Endodermal cell (in vitro differentiated cells): ENCODE measurements around the gene SPPL2B. TPM values are rescaled to one million over a fixed set of nuclear protein-coding genes. Genes with fewer than 3 reads are reported as not detected.

Source experiments
- DNase-seq: peaks from one replicate; pipeline ENCODE4 v3.0.0-alpha.2; 2017
- H3K27ac ChIP-seq: 2 replicates; pipeline ENCODE4 v1.5.1; 2013; ENCODE audit warnings: mild to moderate bottlenecking, low read depth, low read length, moderate library complexity
- H3K27me3 ChIP-seq: 2 replicates; pipeline ENCODE4 v1.6.1; 2013; ENCODE audit warnings: mild to moderate bottlenecking, low read length, moderate library complexity; ENCODE audit not compliant: insufficient read depth, control insufficient read depth, poor library complexity, severe bottlenecking
- H3K36me3 ChIP-seq: 2 replicates; pipeline ENCODE4 v1.7.0; 2013; ENCODE audit warnings: mild to moderate bottlenecking, low read length, moderate library complexity; ENCODE audit not compliant: control insufficient read depth, insufficient read depth
- H3K4me1 ChIP-seq: one replicate; pipeline ENCODE4 v1.7.0; 2013; ENCODE audit warnings: low read length; ENCODE audit not compliant: control insufficient read depth, insufficient read depth
- H3K4me3 ChIP-seq: 2 replicates; pipeline ENCODE4 v1.5.1; 2013; ENCODE audit warnings: mild to moderate bottlenecking, low read length, moderate library complexity
- H3K9ac ChIP-seq: 2 replicates; pipeline ENCODE4 v1.6.1; 2013; ENCODE audit warnings: mild to moderate bottlenecking, low read length, moderate library complexity; ENCODE audit not compliant: poor library complexity, severe bottlenecking; ENCODE audit errors: extremely low read depth
- H3K9me3 ChIP-seq: 2 replicates; pipeline ENCODE4 v1.6.1; 2013; ENCODE audit warnings: mild to moderate bottlenecking, low read length, moderate library complexity; ENCODE audit not compliant: control insufficient read depth
- H3K27ac Mint-ChIP-seq: 2 replicates; pipeline ENCODE4 v1.8.0; 2020; ENCODE audit warnings: mixed read lengths
- H3K27me3 Mint-ChIP-seq: 2 replicates; pipeline ENCODE4 v1.8.0; 2021; ENCODE audit warnings: mild to moderate bottlenecking, mixed read lengths; ENCODE audit not compliant: insufficient read depth
- H3K36me3 Mint-ChIP-seq: 2 replicates; pipeline ENCODE4 v1.8.0; 2020; ENCODE audit warnings: low read depth, mixed read lengths
- H3K4me1 Mint-ChIP-seq: 2 replicates; pipeline ENCODE4 v1.8.0; 2020; ENCODE audit warnings: mixed read lengths
- H3K4me3 Mint-ChIP-seq: 2 replicates; pipeline ENCODE4 v1.8.0; 2020; ENCODE audit warnings: mild to moderate bottlenecking, moderate library complexity, mixed read lengths
- H3K9me3 Mint-ChIP-seq: 2 replicates; pipeline ENCODE4 v1.8.0; 2020; ENCODE audit warnings: mild to moderate bottlenecking, mixed read lengths
- CTCF ChIP-seq: fragments of 200-600 bp; sonication (generic); conservative IDR thresholded peaks from 2 replicates; pipeline ENCODE4 v1.5.0; 2021; ENCODE audit warnings: antibody characterized with exemption, mild to moderate bottlenecking
- WGBS, 2 experiments: methylation state at CpG; one replicate each; pipeline versions ENCODE4 v1.1.5 to v1.1.7; 2013; ENCODE audit warnings: missing lambda C conversion rate in 2 of 2, mixed read lengths in 1 of 2; ENCODE audit not compliant: insufficient coverage in 1 of 2, insufficient read length in 1 of 2; 5-methylcytosine and 5-hydroxymethylcytosine counted together
- total RNA-seq, 2 donors: library from RNA; stranded (reverse); fragmentation: NEBNext Ultra II Directional in 1 of 2; extraction: Animal tissue kit (Norgen Biotek cat#: 25700) in 1 of 2; gene quantifications; 2 replicates in 1 of 2; 3 replicates in 1 of 2; pipeline ENCODE4 v1.2.1, GENCODE V29; 2021

The SPPL2B gene
- total RNA-seq, 2 donors from 2014 or later, result 115 to 118 TPM

- Histone ChIP-seq H3K9me3 (no peaks in the 10 kb centered on the region), H3K36me3 (no peaks in the 10 kb centered on the region), H3K4me1 (no peaks in the 10 kb centered on the region), H3K4me3 (no peak overlapping the region), H3K27me3 (peaks cover 21% of the 10 kb centered on the region), H3K9ac (no peak overlapping the region), H3K27ac (no peak overlapping the region)
- Mint-ChIP-seq H3K4me3 (no peak overlapping the region), H3K27ac (no peak overlapping the region), H3K9me3 (peaks cover 2% of the 10 kb centered on the region), H3K36me3 (peaks cover 1% of the 10 kb centered on the region), H3K27me3 (peaks cover 54% of the 10 kb centered on the region), H3K4me1 (peaks cover 2% of the 10 kb centered on the region)
- no peak for TF ChIP-seq CTCF
- WGBS, 2 experiments, result 88 to 89% methylated on average over 9 to 17 of the region's 19 CpGs
- DNase-seq, result no peak
Observed at GRCh38 chr19:2305452-2306280, 22.8 kb upstream of the SPPL2B start.

DNA sequence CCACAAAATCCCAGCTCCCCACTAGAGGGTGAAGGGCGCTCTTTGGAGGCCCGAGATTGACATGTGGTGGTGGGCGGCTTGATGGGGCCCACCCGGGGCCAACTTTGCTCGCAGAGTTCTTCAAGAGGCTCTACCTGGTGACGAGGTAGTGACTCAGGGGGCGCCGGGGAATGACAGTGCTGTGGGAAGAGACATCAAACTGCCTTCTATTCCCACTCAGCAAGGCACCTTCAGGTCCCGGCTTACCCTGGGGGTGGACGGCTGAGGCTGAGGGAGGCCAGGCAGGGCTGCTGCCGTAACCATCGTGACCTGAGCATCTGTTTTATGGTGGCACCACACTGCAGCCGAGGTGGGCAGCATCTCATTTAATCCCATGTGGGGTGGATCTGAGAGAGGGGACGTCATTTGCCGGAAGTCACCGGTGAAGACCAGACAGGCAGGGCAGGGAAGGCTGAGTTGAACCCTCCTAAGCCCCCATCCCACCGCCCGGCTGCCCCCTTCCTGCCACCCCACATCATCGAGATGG is 22.1 kb upstream of the SPPL2B start:
- DNase-seq, result no peak
- no peaks in the 10 kb centered on the region for H3K4me1 ChIP-seq
- Mint-ChIP-seq H3K27ac (no peak overlapping the region), H3K4me3 (no peak overlapping the region), H3K36me3 (peaks cover 1% of the 10 kb centered on the region), H3K4me1 (peaks cover 2% of the 10 kb centered on the region), H3K27me3 (peaks cover 52% of the 10 kb centered on the region), H3K9me3 (peaks cover 2% of the 10 kb centered on the region)
- TF ChIP-seq CTCF, result no peak
- peaks cover 21% of the 10 kb centered on the region for H3K27me3 ChIP-seq
- WGBS, 2 experiments, result 85 to 92% methylated on average over 18 to 19 of the region's 19 CpGs
- no peak overlapping the region for H3K27ac ChIP-seq
- H3K36me3 ChIP-seq, result no peaks in the 10 kb centered on the region
- H3K9me3 ChIP-seq, result no peaks in the 10 kb centered on the region
- H3K9ac ChIP-seq, result no peak overlapping the region
- H3K4me3 ChIP-seq, result no peak overlapping the region

DNA sequence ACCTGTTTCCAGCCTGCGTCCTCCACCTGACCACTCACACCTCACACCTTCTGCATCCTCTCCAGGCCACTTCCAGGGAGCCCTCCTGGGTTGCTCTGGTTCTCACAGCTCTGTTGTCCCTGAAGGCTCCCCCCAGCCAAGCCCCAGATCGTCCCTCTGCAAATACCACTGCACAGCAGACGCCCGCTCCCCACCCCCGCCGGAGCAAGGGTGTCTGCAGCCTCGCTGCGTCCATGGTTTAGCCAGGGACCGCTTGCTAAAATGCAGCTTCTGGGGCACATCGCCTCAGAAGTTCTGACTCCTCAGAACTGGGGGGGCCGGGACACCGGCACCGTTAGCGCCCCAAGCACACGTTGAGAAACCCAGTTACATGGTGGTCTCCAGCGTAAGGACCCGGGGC is 21.5 kb upstream of the SPPL2B start:
- Mint-ChIP-seq H3K36me3 (peaks cover 1% of the 10 kb centered on the region), H3K9me3 (peaks cover 2% of the 10 kb centered on the region), H3K27ac (no peak overlapping the region), H3K4me3 (no peak overlapping the region), H3K27me3 (peaks cover 50% of the 10 kb centered on the region), H3K4me1 (peaks cover 2% of the 10 kb centered on the region)
- Histone ChIP-seq H3K9me3 (no peaks in the 10 kb centered on the region), H3K4me1 (no peaks in the 10 kb centered on the region), H3K27ac (no peak overlapping the region), H3K4me3 (no peak overlapping the region), H3K27me3 (peaks cover 21% of the 10 kb centered on the region), H3K36me3 (no peaks in the 10 kb centered on the region), H3K9ac (no peak overlapping the region)
- WGBS, 2 experiments, result 87 to 90% methylated on average over 16 to 17 of the region's 17 CpGs
- DNase-seq, result no peak
- TF ChIP-seq CTCF, result no peak
